HG03159 (cell line): ENCODE results near the gene IL1RL2.

ENCODE experiments used
- ATAC-seq: cut with Tn5 transposase; IDR thresholded peaks from one replicate; pipeline ENCODE4 v1.9.1; 2021; ENCODE audit warnings: mild to moderate bottlenecking, moderate library complexity; ENCODE audit not compliant: unreplicated experiment

Gene IL1RL2

DNA sequence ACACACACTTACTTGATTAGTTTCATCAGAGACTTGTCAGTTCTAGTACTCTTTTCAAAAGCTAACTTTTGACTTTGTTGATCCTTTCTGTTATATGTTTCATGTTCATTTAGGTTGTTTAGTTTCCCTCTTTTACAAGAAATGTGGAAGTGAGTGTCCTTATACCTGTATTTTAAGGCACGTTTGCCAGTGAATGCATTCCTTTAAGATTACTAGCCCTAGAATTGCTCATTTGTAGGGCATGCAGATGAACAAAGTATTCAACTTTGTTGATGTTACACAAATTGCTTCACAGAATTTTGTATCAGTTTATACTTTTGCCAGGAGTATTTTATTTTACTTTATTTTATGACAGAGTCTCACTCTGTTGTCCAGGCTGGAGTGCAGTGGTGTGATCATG is 6.3 kb downstream of the IL1RL2 start:
- ATAC-seq = no peak

GRCh38 chr2:102194609-102195268 is 7.9 kb downstream of the IL1RL2 start:
- ATAC-seq = no peak

DNA sequence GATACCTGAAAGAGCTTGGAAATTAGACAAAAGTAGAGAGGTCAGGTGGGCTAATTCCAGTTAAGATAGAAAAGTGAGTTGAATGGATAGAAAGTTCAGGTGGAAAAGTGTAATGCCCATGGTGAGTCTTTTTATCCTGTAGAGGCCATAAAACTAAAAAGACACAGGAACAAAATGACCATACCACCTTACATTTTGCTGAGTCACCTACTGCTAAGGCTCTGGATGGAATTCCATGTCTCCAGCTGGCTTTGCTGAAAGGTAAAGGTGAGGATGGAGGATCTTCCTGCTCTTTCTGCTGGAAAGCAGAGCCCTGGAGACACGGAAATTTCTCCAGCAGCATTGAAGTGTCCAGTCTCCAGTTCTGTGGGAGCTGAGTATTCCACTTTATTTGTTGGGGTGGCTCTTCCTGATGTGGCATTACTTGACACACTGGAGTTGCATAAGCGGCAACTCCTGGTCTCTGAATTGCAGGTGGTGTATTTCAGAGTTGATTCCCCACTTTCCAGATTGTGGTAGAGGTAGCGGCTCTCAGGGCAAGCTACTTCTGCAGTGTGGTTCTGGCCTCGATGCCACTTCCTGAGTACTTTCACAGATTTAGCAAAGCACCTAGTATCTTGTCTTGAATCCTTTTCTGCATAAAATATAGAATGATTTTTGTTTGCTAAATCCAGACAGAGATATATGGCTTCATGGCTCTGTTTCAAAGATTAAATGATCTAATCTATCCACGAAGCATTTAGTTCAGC is 10.7 kb downstream of the IL1RL2 start:
- no peak for ATAC-seq

GRCh38 chr2:102200539-102200938 is 13.7 kb downstream of the IL1RL2 start:
- ATAC-seq = no peak

DNA sequence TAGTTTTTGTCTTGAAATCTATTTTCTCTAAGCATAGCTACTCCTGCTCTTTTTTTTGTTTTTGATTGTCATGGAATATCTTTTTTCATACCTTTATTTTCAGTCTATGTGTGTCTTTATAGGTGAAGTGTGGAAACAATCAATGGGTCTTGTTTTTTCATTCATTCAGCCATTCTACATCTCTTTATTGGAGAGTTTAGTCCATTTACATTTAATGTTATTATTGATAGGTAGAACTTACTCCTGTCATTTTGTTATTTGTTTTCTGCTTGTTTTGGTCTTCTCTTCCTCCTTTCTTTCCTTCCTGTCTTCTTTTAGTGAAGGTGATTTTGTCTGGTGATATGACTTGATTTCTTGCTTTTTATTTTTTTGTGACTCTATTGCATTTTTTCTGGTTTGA is 17.8 kb downstream of the IL1RL2 start:
- ATAC-seq = no peak

DNA sequence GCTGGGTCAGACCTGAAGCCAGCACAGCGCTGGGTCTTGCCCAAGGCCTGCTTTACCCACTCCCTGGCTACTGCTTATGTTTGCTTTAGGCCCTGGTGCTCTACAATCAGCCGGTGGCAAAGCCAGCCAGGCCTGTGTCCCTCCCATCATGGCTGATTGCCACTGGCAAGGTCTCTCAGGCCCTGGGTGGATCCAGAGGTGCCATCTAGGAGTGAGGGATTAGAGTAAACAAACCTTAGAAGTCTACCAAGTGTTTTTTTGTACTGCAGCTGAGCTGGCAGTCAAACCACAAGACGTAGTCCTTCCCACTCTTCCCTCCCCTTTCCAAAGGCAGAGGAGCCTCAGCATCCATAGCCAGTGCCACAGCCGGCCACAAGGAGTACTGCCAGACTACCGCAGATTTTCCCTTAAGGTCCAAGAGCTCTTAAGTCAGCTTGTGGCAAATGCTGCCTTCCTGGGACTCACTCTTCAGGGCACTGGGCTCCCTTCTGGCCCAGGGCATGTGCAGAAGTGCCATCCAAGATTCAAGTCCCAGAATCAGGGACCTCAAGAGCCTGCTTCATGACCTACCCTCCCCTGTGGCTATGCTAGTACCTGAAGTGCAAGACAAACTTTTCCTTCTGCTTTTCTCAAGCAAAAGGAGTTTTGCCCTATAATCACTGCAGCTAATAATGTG is 20.0 kb downstream of the IL1RL2 start:
- no peak for ATAC-seq

GRCh38 chr2:102208774-102209173 is 22.0 kb downstream of the IL1RL2 start:
- ATAC-seq = no peak

GRCh38 chr2:102209474-102209873 is 22.7 kb downstream of the IL1RL2 start:
- ATAC-seq = no peak

- ATAC-seq = no peak
These were observed 30.2 kb downstream of the IL1RL2 start for GRCh38 chr2:102217032-102217431.

GRCh38 chr2:102224824-102225739 is 38.3 kb downstream of the IL1RL2 start:
- no peak for ATAC-seq

DNA sequence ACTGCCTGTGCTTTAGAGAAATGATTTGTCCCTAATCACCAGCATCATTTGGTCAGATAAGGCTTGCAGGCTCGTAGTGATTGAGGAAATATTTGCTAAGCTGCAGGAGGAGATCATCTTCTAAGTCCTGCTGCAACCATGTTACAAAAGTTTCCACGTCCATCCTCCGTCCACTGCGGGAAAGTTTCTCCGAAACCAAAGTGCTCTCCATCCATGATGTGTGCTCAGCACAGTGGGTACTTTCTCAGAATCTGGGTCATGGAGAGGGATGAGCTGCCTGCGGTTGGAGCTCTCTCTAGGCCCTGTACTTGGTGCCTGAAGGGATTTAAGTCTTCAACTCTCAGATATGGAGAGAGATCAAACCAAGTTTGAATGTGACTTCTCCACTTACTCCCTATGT is 39.3 kb downstream of the IL1RL2 start:
- ATAC-seq = no peak

GRCh38 chr2:102226612-102227391 is 40.0 kb downstream of the IL1RL2 start:
- ATAC-seq = no peak

DNA sequence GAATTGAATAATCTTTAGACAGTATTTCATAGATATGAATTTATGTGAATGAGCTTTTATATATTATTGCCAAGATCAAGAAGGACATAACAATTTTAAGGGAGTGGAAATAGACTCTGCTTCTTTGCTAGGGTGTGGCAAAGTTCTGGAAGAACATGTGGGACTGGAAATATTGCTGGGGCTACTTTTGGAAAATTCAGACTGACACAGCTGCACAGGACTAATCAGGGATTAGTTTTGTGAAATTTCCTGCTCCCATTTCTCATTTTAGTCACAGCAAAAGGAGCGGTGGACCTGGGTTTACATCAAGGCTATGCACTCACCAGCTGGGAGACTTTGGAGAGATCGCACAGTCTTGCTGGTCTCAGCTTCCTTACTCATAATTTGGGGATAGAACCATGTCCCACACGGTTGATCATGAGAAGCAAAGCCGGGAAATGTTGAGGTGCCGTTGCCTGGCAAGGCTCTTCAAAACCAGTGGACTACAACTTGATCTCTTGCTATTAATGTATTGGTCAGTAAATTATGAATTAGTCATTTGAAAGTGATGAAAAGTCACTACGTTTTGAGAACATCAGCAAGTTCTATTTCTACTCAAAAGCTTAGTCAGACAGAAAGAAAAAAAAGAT is 42.4 kb downstream of the IL1RL2 start:
- no peak for ATAC-seq

DNA sequence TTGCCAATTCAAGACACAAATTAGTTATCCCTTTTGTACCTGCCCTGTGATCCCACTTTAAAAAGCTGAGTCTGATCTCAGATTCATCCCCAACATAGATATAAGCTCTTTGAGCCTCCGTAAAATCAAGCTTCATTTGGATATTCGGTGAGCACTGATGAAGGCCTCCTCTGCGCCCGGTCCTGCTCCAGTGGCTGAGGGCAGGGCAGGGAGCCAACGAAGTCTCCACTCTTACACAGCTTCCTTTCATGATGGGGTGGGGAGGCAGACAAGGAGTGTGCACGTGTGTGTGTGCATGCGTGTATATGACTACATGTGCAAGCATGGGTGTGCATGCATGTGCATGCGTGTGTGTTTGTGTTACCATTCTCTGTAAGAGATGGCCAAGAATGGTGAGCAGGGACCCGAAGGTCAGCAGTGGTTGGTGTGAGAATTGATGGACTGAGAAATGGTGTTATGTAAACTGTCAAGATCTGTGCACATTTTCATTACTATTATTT is 43.6 kb downstream of the IL1RL2 start:
- no peak for ATAC-seq

DNA sequence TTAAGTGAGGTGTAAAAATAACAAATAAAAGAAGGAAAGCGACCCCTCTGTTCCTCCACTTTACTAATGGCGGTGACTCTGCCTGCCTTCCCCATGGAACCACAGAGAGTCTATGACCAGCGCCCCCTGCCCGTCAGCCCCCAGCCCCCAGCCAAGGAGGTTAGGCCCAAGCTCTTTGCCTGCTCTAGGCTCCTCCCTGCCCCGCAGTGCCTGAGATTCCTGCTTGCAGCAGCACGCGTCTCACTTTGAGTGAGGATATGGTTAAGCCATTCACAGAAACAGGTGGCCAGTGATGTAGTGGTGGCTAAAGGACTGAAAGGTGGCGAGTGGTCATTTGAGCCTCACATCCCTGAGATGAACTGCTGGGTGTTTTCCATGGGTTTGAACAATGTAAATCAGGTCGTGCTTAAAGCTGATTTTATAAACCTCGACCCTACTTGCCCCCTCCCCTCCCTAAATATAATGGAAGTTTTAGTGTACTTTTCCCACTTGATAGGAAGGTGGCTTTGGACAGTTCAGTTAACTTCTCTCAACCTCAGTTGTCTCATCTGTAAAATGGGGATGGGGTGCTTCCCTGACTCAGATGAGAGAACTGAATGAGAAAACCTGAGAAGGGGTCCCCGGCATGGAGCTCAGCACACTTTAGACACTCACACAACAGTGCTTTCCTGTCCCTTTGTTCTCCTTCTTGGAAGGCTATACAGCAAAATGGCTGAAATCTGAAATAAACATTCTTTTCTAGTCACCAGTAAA is 46.5 kb downstream of the IL1RL2 start:
- ATAC-seq = no peak

DNA sequence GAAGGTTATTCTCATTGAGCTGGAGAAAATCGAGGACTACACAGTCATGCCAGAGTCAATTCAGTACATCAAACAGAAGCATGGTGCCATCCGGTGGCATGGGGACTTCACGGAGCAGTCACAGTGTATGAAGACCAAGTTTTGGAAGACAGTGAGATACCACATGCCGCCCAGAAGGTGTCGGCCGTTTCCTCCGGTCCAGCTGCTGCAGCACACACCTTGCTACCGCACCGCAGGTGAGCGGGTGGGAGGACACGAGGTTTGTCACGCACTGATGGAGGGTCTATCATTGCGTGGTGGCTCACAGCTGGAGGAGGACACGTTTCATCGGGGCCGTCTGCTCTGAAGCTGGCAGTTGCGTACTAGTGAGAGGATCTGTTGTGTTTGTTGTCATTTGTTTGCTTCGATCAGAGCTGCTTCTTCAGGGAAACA is 48.2 kb downstream of the IL1RL2 start:
- no peak for ATAC-seq

- no peak for ATAC-seq
These were observed 48.7 kb downstream of the IL1RL2 start for GRCh38 chr2:102235491-102235890.

DNA sequence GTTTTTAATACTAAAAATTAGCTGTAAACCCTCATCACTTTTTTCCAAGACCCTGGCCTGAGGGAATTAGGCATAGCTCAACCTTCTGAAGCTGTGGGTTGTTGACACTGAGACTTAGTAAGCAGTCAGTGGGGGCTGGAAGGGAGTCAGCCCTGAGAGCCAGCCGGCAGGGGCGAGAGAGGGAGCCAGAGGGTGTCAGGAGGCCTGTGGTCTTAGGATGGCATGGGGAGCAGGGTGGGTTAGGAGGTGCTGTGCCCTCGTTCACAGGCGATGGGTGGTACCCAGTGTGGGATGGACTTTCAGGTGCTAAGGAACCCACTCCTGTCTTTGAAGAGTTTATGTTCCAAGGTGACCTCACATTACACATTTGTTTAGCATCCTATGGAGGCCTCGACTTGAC is 49.3 kb downstream of the IL1RL2 start:
- ATAC-seq = no peak

- ATAC-seq = no peak
These were observed 50.4 kb downstream of the IL1RL2 start for GRCh38 chr2:102237176-102237575.
